LNCAP (cell line): ENCODE measurements around the gene KIAA1614.

Experiments used
- TF ChIP-seq, protein P1 (sequence below): fragments of 450-650 bp; IDR thresholded peaks from 2 replicates; pipeline ENCODE4 v1.5.1; 2017; ENCODE audit warnings: mild to moderate bottlenecking

The KIAA1614 gene

DNA sequence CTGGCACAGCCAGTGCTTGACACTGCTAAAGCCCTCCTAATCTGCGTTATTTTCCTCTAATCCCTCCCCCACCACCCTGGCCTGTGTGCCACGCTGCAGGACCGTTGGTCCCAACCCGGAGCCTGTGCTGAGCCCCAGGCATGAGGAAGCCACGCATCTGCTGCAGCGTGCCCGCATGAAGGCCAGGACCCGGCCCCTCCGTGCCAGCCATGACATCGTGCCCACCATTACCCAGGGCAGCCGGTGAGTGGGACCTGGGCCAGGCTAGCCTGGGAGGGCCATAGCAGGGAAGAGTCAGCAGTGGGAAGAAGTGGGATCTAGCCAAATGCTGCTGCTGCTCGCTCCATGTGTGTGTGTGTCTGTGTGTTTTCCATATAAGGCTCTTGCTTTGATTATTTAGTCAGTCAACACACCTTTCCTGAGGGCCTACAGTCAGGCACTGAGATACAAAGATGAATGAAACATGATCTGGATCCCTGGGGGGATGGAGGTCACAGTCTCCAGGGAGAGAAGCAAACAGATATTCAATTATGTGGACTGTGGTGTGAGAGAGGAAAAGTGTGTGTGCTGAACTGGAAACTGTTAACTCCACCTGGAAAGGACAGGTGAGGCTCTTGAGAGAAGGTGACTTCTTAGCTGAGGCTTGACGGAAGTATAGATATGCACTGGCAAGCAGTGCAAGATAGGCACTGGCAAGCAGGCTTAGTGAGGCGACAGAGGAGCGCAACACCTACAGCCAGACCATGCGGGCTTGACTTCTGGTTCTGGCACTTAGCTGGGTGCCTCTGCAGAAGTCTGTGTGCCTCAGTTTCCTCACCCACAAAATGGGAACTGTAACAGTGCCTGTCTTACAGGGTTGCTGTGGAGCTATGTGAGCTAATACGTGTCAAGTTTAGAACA, 15.9 kb downstream of the KIAA1614 start:
- TF ChIP-seq, protein P1, sequence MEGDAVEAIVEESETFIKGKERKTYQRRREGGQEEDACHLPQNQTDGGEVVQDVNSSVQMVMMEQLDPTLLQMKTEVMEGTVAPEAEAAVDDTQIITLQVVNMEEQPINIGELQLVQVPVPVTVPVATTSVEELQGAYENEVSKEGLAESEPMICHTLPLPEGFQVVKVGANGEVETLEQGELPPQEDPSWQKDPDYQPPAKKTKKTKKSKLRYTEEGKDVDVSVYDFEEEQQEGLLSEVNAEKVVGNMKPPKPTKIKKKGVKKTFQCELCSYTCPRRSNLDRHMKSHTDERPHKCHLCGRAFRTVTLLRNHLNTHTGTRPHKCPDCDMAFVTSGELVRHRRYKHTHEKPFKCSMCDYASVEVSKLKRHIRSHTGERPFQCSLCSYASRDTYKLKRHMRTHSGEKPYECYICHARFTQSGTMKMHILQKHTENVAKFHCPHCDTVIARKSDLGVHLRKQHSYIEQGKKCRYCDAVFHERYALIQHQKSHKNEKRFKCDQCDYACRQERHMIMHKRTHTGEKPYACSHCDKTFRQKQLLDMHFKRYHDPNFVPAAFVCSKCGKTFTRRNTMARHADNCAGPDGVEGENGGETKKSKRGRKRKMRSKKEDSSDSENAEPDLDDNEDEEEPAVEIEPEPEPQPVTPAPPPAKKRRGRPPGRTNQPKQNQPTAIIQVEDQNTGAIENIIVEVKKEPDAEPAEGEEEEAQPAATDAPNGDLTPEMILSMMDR: no peak

DNA sequence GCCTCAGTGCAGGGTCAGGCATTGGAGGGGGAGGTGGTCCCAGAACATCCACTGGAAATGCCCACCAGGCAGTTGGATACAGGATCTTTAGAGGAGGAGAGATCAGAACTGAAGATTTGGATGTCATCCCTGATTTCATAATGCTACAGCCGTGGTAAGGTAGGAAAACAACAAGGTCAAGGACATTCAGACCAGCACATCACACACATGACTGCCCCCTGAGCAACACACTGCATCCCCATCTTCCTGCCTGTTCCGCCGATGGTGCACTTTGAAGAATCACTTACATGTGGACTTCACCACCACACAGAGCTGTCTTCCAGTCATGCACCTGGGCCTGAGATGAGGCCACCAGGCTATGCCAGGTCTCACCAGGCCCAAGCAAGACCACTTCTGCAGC, 16.7 kb downstream of the KIAA1614 start:
- TF ChIP-seq, protein P1: no peak

GRCh38 chr1:180930687-180931086, 18.0 kb downstream of the KIAA1614 start:
- TF ChIP-seq, protein P1: no peak

DNA sequence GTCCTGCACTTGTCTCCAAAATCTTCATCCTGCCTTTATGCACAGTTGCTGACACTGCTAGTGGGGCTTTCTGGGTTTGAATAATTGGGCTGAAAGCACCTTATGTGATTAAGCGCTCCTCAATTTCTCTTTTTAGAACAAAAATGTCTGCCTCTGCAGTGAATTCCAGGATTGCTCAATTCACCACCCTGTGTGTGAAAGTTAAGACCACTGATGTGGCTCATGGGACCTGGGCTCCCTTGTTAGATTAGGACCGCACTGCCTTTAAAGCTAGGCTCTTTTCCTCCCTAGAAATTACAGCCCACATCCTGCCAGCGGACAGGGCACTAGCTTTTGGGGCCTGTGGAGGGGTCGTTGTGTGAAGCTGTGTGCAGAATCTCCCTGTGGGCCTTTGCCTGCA, 18.8 kb downstream of the KIAA1614 start:
- TF ChIP-seq, protein P1: no peak

DNA sequence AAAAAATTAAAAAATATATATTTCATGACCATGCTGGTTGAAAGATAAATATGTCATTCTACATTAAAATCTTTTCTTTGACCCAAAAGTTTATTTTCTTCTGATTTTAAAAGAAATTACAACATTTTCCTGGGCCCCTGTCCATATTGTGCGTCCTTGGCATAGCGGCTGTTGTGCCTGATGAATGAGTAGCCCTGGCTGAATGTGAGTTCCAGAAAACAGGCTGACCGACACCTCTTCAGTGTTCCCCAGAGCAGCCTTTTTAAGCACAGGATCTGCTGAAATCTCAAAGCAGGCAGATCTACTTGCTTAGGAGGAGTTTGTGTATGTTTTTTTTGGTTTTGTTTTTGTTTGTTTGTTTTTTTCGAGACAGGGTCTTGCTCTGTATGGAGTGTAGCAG, 19.7 kb downstream of the KIAA1614 start:
- TF ChIP-seq, protein P1: no peak

DNA sequence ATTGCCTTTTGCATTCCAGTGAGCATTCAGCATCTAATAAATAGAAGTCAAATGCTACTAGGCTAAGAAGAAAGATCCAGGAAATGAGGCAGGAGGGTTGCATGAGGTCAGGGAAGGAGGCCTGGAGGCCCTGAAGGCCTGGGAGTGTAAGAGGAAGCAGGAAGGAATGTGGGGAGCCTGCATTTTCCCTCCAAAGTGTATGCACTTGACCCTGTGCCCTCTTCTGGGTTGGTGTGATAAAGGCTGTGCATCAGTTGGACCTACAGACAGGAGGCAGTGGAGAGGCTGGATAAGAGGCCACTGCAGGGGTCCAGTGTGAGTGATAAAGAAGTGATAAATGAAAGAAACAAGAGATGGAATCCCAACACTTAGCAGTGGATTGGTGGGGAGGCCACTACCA, 20.4 kb downstream of the KIAA1614 start:
- TF ChIP-seq, protein P1: no peak

DNA sequence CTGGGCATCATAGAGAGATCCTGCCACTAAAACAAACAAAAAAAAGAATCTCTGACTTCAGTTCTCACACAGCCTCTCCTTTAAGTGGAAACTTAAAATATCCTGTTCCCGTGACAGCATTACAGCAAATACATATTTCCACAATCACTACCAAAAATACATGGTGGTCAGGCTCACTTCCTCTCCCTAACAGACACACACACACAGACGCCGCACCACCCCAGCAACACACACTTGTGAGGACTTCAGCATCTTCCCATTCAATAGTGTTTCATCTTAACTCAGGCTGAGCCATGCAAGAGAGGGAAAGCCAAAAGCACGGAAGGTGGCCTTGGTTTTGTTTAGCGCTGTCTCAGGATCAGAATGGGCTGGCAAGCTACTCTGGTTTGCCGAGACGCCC, 21.9 kb downstream of the KIAA1614 start:
- TF ChIP-seq, protein P1: no peak
